Endodermal cell (in vitro differentiated cells): ENCODE measurements around the gene ANKDD1A. TPM values are rescaled to one million over a fixed set of nuclear protein-coding genes. Genes with fewer than 3 reads are reported as not detected.
A peak's percentile ranks its signal among the peaks of the same experiment; 100 is the strongest.

Source experiments
- DNase-seq: peaks from one replicate; pipeline ENCODE4 v3.0.0-alpha.2; 2017
- H3K27ac ChIP-seq: 2 replicates; pipeline ENCODE4 v1.5.1; 2013; ENCODE audit warnings: mild to moderate bottlenecking, low read depth, low read length, moderate library complexity
- H3K27me3 ChIP-seq: 2 replicates; pipeline ENCODE4 v1.6.1; 2013; ENCODE audit warnings: mild to moderate bottlenecking, low read length, moderate library complexity; ENCODE audit not compliant: insufficient read depth, control insufficient read depth, poor library complexity, severe bottlenecking
- H3K36me3 ChIP-seq: 2 replicates; pipeline ENCODE4 v1.7.0; 2013; ENCODE audit warnings: mild to moderate bottlenecking, low read length, moderate library complexity; ENCODE audit not compliant: control insufficient read depth, insufficient read depth
- H3K4me1 ChIP-seq: one replicate; pipeline ENCODE4 v1.7.0; 2013; ENCODE audit warnings: low read length; ENCODE audit not compliant: control insufficient read depth, insufficient read depth
- H3K4me3 ChIP-seq: 2 replicates; pipeline ENCODE4 v1.5.1; 2013; ENCODE audit warnings: mild to moderate bottlenecking, low read length, moderate library complexity
- H3K9ac ChIP-seq: 2 replicates; pipeline ENCODE4 v1.6.1; 2013; ENCODE audit warnings: mild to moderate bottlenecking, low read length, moderate library complexity; ENCODE audit not compliant: poor library complexity, severe bottlenecking; ENCODE audit errors: extremely low read depth
- H3K9me3 ChIP-seq: 2 replicates; pipeline ENCODE4 v1.6.1; 2013; ENCODE audit warnings: mild to moderate bottlenecking, low read length, moderate library complexity; ENCODE audit not compliant: control insufficient read depth
- H3K27ac Mint-ChIP-seq: 2 replicates; pipeline ENCODE4 v1.8.0; 2020; ENCODE audit warnings: mixed read lengths
- H3K27me3 Mint-ChIP-seq: 2 replicates; pipeline ENCODE4 v1.8.0; 2021; ENCODE audit warnings: mild to moderate bottlenecking, mixed read lengths; ENCODE audit not compliant: insufficient read depth
- H3K36me3 Mint-ChIP-seq: 2 replicates; pipeline ENCODE4 v1.8.0; 2020; ENCODE audit warnings: low read depth, mixed read lengths
- H3K4me1 Mint-ChIP-seq: 2 replicates; pipeline ENCODE4 v1.8.0; 2020; ENCODE audit warnings: mixed read lengths
- H3K4me3 Mint-ChIP-seq: 2 replicates; pipeline ENCODE4 v1.8.0; 2020; ENCODE audit warnings: mild to moderate bottlenecking, moderate library complexity, mixed read lengths
- H3K9me3 Mint-ChIP-seq: 2 replicates; pipeline ENCODE4 v1.8.0; 2020; ENCODE audit warnings: mild to moderate bottlenecking, mixed read lengths
- WGBS, 2 experiments: methylation state at CpG; one replicate each; pipeline versions ENCODE4 v1.1.5 to v1.1.7; 2013; ENCODE audit warnings: missing lambda C conversion rate in 2 of 2, mixed read lengths in 1 of 2; ENCODE audit not compliant: insufficient coverage in 1 of 2, insufficient read length in 1 of 2; 5-methylcytosine and 5-hydroxymethylcytosine counted together
- total RNA-seq, 2 donors: library from RNA; stranded (reverse); fragmentation: NEBNext Ultra II Directional in 1 of 2; extraction: Animal tissue kit (Norgen Biotek cat#: 25700) in 1 of 2; gene quantifications; 2 replicates in 1 of 2; 3 replicates in 1 of 2; pipeline ENCODE4 v1.2.1, GENCODE V29; 2021
- TF ChIP-seq, protein P1 (sequence below): fragments of 200-600 bp; sonication (generic); conservative IDR thresholded peaks from 2 replicates; pipeline ENCODE4 v1.5.0; 2021; ENCODE audit warnings: antibody characterized with exemption, mild to moderate bottlenecking

Gene ANKDD1A
- total RNA-seq, 2 donors from 2014 or later, result 22.5 to 30.0 TPM

DNA sequence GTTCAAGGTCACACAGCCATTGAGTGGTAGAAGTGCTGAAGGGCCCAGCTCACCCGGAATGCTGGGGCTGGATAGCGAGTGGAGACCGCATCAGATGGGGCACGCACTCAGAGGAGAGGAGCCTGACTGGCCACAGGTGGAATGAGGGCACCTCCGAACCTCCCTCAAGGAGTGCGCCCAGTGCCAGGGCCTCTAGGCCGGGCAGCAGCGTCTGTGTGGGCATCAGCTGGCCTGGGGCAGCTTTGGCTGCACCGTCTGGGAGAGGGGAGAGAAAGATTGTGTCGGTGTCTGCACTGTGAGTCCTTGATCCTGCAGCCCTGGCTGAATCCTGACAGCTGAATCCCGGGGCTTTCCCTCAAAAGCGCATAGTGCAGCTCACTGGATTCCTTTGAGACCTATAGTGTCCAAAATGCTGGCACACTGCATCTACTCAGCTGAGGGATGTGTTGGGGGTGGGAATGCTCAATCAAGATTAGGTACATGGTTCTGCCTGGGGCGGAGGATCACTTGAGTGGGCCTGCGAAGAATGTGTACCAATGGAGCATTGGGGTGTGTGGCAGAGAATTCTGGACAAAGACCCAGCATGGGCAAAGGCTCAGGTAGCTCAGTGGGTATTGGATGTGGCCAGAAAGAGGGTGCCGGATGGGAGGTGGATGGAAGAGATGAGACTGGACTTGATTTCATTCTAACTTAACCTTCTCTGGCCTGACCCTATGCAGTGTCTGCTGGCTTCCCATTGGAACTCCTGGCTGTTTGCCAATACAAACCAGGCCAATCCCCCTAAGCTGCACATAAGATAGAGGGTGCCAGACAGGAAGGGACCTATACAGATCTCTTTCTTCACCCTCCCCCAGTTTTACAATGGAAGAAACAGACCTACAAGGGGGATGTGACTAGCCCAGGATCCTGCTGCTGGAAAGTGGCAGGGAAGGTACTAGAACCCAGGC lies 950 bp downstream of the ANKDD1A start:
- peaks cover 5% of the 10 kb centered on the region for H3K27me3 ChIP-seq
- Mint-ChIP-seq H3K4me3 (peak overlapping the region; percentile 78), H3K9me3 (no peaks in the 10 kb centered on the region), H3K4me1 (peaks cover 50% of the 10 kb centered on the region), H3K27ac (peak overlapping the region; percentile 90), H3K27me3 (peaks cover 41% of the 10 kb centered on the region), H3K36me3 (peaks cover 8% of the 10 kb centered on the region)
- H3K4me1 ChIP-seq, result peaks cover 24% of the 10 kb centered on the region
- no peak overlapping the region for H3K27ac ChIP-seq
- H3K36me3 ChIP-seq, result peaks cover 32% of the 10 kb centered on the region
- peak overlapping the region; percentile 86 for H3K9ac ChIP-seq
- 72 to 77% methylated on average over 7 to 15 of the region's 15 CpGs for WGBS, 2 experiments
- peak overlapping the region; percentile 97 for H3K4me3 ChIP-seq
- no peaks in the 10 kb centered on the region for H3K9me3 ChIP-seq
- peak; percentile 62 for DNase-seq
- TF ChIP-seq, protein P1, sequence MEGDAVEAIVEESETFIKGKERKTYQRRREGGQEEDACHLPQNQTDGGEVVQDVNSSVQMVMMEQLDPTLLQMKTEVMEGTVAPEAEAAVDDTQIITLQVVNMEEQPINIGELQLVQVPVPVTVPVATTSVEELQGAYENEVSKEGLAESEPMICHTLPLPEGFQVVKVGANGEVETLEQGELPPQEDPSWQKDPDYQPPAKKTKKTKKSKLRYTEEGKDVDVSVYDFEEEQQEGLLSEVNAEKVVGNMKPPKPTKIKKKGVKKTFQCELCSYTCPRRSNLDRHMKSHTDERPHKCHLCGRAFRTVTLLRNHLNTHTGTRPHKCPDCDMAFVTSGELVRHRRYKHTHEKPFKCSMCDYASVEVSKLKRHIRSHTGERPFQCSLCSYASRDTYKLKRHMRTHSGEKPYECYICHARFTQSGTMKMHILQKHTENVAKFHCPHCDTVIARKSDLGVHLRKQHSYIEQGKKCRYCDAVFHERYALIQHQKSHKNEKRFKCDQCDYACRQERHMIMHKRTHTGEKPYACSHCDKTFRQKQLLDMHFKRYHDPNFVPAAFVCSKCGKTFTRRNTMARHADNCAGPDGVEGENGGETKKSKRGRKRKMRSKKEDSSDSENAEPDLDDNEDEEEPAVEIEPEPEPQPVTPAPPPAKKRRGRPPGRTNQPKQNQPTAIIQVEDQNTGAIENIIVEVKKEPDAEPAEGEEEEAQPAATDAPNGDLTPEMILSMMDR, result no peak

DNA sequence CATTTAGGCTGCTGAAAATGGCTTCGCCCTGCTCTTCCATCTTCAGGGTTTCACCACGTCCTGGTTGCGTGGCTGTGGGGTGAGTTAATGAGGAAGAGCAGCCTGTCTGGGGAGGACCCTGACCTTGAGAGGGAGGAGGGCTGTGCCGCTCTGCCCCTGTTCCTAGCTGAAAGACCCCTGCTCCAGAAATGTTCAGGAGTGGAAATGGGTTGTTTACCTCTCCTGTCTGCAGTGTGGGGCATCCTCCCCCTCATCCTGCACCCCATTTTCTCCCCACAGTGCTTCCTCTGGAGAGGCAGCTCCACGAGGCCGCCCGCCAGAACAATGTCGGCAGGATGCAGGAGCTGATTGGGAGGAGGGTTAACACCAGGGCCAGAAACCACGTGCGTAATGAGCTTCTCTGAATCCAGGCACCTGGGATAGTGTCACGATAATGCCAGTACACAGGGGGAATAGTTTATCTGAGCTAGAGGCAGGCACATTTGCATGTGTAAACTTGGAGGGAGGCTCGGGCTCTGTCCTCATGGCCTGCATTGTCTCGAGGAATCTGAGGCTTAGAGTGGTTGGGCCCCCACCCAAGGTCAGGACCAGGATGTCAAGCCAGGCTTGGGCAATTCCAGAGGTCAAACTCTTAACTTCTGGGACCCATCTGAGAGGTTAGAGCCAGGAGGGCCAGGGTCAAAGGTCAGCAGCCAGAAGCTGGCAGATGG lies 4.0 kb downstream of the ANKDD1A start:
- H3K9ac ChIP-seq, result peak overlapping the region; percentile 41
- Mint-ChIP-seq H3K27me3 (peaks cover 17% of the 10 kb centered on the region), H3K36me3 (peaks cover 20% of the 10 kb centered on the region), H3K27ac (peak overlapping the region; percentile 91), H3K4me1 (peaks cover 52% of the 10 kb centered on the region), H3K9me3 (no peaks in the 10 kb centered on the region), H3K4me3 (peak overlapping the region; percentile 19)
- WGBS, 2 experiments, result 48 to 56% methylated on average over 9 to 13 of the region's 13 CpGs
- H3K27me3 ChIP-seq, result peaks cover 2% of the 10 kb centered on the region
- peaks cover 25% of the 10 kb centered on the region for H3K4me1 ChIP-seq
- peak; percentile 79 for DNase-seq
- H3K36me3 ChIP-seq, result peaks cover 57% of the 10 kb centered on the region
- H3K4me3 ChIP-seq, result peak overlapping the region; percentile 39
- no peak overlapping the region for H3K27ac ChIP-seq
- TF ChIP-seq, protein P1, result no peak
- H3K9me3 ChIP-seq, result no peaks in the 10 kb centered on the region

GRCh38 chr15:64916365-64916764 lies 4.7 kb downstream of the ANKDD1A start:
- peaks cover 48% of the 10 kb centered on the region for H3K4me1 Mint-ChIP-seq
- peaks cover 59% of the 10 kb centered on the region for H3K36me3 ChIP-seq
- H3K27ac Mint-ChIP-seq, result no peak overlapping the region
- H3K9me3 ChIP-seq, result no peaks in the 10 kb centered on the region
- H3K4me1 ChIP-seq, result peaks cover 25% of the 10 kb centered on the region
- WGBS, 2 experiments, result 92 to 100% methylated on average over 2 of the region's 2 CpGs
- H3K9me3 Mint-ChIP-seq, result no peaks in the 10 kb centered on the region
- DNase-seq, result no peak
- peaks cover 10% of the 10 kb centered on the region for H3K27me3 Mint-ChIP-seq
- no peak overlapping the region for H3K4me3 ChIP-seq
- no peaks in the 10 kb centered on the region for H3K27me3 ChIP-seq
- TF ChIP-seq, protein P1, result no peak
- no peak overlapping the region for H3K4me3 Mint-ChIP-seq
- no peak overlapping the region for H3K27ac ChIP-seq
- H3K9ac ChIP-seq, result no peak overlapping the region
- peaks cover 22% of the 10 kb centered on the region for H3K36me3 Mint-ChIP-seq
